GM23248 (cell line): ENCODE measurements around the gene DOK3.

ENCODE experiments used
- EZH2 ChIP-seq: fragments of 200-600 bp; sonication (generic); IDR thresholded peaks from 2 replicates; pipeline ENCODE4 v1.6.1; 2018; ENCODE audit warnings: antibody characterized with exemption, mild to moderate bottlenecking; ENCODE audit not compliant: insufficient read depth, poor library complexity, severe bottlenecking
- EZH2phosphoT487 ChIP-seq: fragments of 200-600 bp; sonication (generic); IDR thresholded peaks from 2 replicates; pipeline ENCODE4 v1.6.1; 2018; ENCODE audit warnings: antibody characterized with exemption, moderate library complexity, mild to moderate bottlenecking, low read depth; ENCODE audit not compliant: insufficient read depth

GRCh38 chr5:177555228-177555627 is 45.6 kb upstream of the DOK3 start:
- TF ChIP-seq EZH2, result no peak
- TF ChIP-seq EZH2phosphoT487, result no peak
